ENCODE measurements around the gene ADM2. TPM values are rescaled to one million over a fixed set of nuclear protein-coding genes. Genes with fewer than 3 reads are reported as not detected.

Gene ADM2
- total RNA-seq, 6 experiments from 2014 or later = 0.91 to 3.4 (median 1.2) TPM

GRCh38 chr22:50508897-50509296, 27.6 kb downstream of the ADM2 start:
- no peak for DNase-seq
- Mint-ChIP-seq H3K27me3 (ENCODE audit: insufficient read depth) (no peaks in the 10 kb centered on the region), H3K27ac (peak overlapping the region; percentile 83), H3K36me3 (ENCODE audit: low read depth) (no peaks in the 10 kb centered on the region), H3K4me3 (peak overlapping the region; percentile 94), H3K4me1 (ENCODE audit: low read depth) (peaks cover 12% of the 10 kb centered on the region), H3K9me3 (no peaks in the 10 kb centered on the region)
- TF ChIP-seq, protein P1, sequence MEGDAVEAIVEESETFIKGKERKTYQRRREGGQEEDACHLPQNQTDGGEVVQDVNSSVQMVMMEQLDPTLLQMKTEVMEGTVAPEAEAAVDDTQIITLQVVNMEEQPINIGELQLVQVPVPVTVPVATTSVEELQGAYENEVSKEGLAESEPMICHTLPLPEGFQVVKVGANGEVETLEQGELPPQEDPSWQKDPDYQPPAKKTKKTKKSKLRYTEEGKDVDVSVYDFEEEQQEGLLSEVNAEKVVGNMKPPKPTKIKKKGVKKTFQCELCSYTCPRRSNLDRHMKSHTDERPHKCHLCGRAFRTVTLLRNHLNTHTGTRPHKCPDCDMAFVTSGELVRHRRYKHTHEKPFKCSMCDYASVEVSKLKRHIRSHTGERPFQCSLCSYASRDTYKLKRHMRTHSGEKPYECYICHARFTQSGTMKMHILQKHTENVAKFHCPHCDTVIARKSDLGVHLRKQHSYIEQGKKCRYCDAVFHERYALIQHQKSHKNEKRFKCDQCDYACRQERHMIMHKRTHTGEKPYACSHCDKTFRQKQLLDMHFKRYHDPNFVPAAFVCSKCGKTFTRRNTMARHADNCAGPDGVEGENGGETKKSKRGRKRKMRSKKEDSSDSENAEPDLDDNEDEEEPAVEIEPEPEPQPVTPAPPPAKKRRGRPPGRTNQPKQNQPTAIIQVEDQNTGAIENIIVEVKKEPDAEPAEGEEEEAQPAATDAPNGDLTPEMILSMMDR (IDR thresholded peaks at IDR 0.05) = no peak

DNA sequence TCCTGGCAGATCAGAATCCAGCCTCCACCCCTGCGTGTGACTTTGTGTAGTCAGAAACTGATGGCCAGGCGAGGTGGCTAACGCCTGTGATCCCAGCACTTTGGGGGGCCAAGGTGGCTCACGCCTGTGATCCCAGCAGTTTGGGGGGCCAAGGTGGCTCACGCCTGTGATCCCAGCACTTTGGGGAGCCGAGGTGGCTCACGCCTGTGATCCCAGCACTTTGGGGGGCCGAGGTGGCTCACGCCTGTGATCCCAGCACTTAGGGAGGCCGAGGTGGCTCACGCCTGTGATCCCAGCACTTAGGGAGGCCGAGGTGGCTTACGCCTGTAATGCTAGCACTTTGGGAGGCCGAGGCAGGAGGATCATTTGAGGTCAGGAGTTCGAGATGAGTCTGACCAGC, 31.8 kb downstream of the ADM2 start:
- Mint-ChIP-seq H3K9me3 (no peaks in the 10 kb centered on the region), H3K4me1 (ENCODE audit: low read depth) (peaks cover 12% of the 10 kb centered on the region), H3K36me3 (ENCODE audit: low read depth) (peaks cover 4% of the 10 kb centered on the region; the same call in 1 of the 2 replicates), H3K4me3 (no peak overlapping the region), H3K27ac (no peak overlapping the region), H3K27me3 (ENCODE audit: insufficient read depth) (no peaks in the 10 kb centered on the region)
- DNase-seq = no peak
- TF ChIP-seq, protein P1 (IDR thresholded peaks at IDR 0.05) = no peak

GRCh38 chr22:50516068-50516467, 34.7 kb downstream of the ADM2 start:
- no peaks in the 10 kb centered on the region for H3K4me1 Mint-ChIP-seq (ENCODE audit: low read depth)
- TF ChIP-seq, protein P1 (IDR thresholded peaks at IDR 0.05) = no peak
- peaks cover 11% of the 10 kb centered on the region; the same call in 1 of the 2 replicates for H3K36me3 Mint-ChIP-seq (ENCODE audit: low read depth)
- H3K4me3 Mint-ChIP-seq = no peak overlapping the region
- no peaks in the 10 kb centered on the region for H3K27me3 Mint-ChIP-seq (ENCODE audit: insufficient read depth)
- H3K9me3 Mint-ChIP-seq = no peaks in the 10 kb centered on the region
- no peak overlapping the region for H3K27ac Mint-ChIP-seq
- DNase-seq = no peak

- H3K27me3 Mint-ChIP-seq (ENCODE audit: insufficient read depth) = no peaks in the 10 kb centered on the region
- DNase-seq = no peak
- H3K4me3 Mint-ChIP-seq = no peak overlapping the region
- H3K27ac Mint-ChIP-seq = no peak overlapping the region
- TF ChIP-seq, protein P1 (IDR thresholded peaks at IDR 0.05) = no peak
- H3K4me1 Mint-ChIP-seq (ENCODE audit: low read depth) = no peaks in the 10 kb centered on the region
- peaks cover 11% of the 10 kb centered on the region; the same call in 1 of the 2 replicates for H3K36me3 Mint-ChIP-seq (ENCODE audit: low read depth)
- no peaks in the 10 kb centered on the region for H3K9me3 Mint-ChIP-seq
Observed at GRCh38 chr22:50516891-50517290, 35.5 kb downstream of the ADM2 start.

GRCh38 chr22:50517495-50518260, 36.3 kb downstream of the ADM2 start:
- H3K27ac Mint-ChIP-seq = no peak overlapping the region
- no peaks in the 10 kb centered on the region for H3K4me1 Mint-ChIP-seq (ENCODE audit: low read depth)
- no peak for DNase-seq
- peaks cover 11% of the 10 kb centered on the region; the same call in 1 of the 2 replicates for H3K36me3 Mint-ChIP-seq (ENCODE audit: low read depth)
- TF ChIP-seq, protein P1 (IDR thresholded peaks at IDR 0.05) = no peak
- no peaks in the 10 kb centered on the region for H3K27me3 Mint-ChIP-seq (ENCODE audit: insufficient read depth)
- no peaks in the 10 kb centered on the region for H3K9me3 Mint-ChIP-seq
- no peak overlapping the region for H3K4me3 Mint-ChIP-seq
